OCI-LY1 (cell line): Measurements from ENCODE around the gene TSHZ3.

Experiments
- EZH2 ChIP-seq: fragments of 200-600 bp; sonication (generic), shearing (Covaris generic); IDR thresholded peaks from 2 replicates; pipeline ENCODE4 v1.8.0; 2017; ENCODE audit warnings: borderline replicate concordance, mixed run types, mild to moderate bottlenecking, antibody characterized with exemption, low read length, moderate library complexity, mixed read lengths
- TF ChIP-seq, protein P1 (sequence below): fragments of 200-600 bp; sonication (generic), shearing (Covaris generic); IDR thresholded peaks from 2 replicates; pipeline ENCODE4 v1.5.1; 2017; ENCODE audit warnings: mild to moderate bottlenecking, antibody characterized with exemption, low read length, moderate library complexity, mixed read lengths

DNA sequence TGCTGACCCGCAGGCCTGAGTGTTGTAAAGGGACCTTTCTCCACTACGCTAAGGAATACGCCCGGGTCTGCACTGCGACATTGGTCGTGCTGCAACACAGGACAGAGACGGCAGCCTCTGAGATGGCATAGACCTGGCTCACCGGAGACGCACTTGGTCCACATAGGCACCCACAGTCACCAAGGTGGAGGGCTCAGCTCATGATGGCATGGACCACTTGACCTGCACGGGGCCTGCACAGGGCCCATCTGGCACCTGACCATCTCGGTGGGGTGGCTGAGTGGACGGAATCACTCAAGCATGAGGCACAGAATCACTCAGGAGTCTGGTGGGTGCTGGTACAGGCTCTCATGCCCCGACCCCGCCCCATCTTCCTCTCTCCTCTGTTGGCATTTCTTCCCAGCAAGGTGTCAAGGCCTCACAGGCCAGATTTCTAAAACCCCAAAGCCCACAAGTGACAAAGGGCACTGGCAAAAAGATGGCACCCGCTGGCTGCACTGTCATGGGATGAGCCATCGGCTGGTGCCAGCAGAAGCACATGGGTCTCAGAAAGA lies 45.9 kb downstream of the TSHZ3 start:
- no peak for TF ChIP-seq EZH2
- TF ChIP-seq, protein P1, sequence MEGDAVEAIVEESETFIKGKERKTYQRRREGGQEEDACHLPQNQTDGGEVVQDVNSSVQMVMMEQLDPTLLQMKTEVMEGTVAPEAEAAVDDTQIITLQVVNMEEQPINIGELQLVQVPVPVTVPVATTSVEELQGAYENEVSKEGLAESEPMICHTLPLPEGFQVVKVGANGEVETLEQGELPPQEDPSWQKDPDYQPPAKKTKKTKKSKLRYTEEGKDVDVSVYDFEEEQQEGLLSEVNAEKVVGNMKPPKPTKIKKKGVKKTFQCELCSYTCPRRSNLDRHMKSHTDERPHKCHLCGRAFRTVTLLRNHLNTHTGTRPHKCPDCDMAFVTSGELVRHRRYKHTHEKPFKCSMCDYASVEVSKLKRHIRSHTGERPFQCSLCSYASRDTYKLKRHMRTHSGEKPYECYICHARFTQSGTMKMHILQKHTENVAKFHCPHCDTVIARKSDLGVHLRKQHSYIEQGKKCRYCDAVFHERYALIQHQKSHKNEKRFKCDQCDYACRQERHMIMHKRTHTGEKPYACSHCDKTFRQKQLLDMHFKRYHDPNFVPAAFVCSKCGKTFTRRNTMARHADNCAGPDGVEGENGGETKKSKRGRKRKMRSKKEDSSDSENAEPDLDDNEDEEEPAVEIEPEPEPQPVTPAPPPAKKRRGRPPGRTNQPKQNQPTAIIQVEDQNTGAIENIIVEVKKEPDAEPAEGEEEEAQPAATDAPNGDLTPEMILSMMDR: no peak
